Progenitor cell of endocrine pancreas (in vitro differentiated cells): ENCODE results near the gene TTLL3. TPM values are rescaled to one million over a fixed set of nuclear protein-coding genes. Genes with fewer than 3 reads are reported as not detected.

Experiments used
- DNase-seq: peaks from one replicate; pipeline ENCODE4 v3.0.0; 2021; ENCODE audit warnings: low spot score; ENCODE audit not compliant: unreplicated experiment
- H3K27ac Mint-ChIP-seq: 2 replicates; pipeline ENCODE4 v1.8.0; 2021; ENCODE audit warnings: mild to moderate bottlenecking, moderate library complexity, mixed read lengths
- H3K27me3 Mint-ChIP-seq: 2 replicates; pipeline ENCODE4 v1.8.0; 2021; ENCODE audit warnings: mixed read lengths
- H3K36me3 Mint-ChIP-seq: 2 replicates; pipeline ENCODE4 v1.8.0; 2022; ENCODE audit warnings: mixed read lengths; ENCODE audit not compliant: insufficient read depth
- H3K4me1 Mint-ChIP-seq: 2 replicates; pipeline ENCODE4 v1.8.0; 2021; ENCODE audit warnings: low read depth, mixed read lengths
- H3K4me3 Mint-ChIP-seq: 2 replicates; pipeline ENCODE4 v1.8.0; 2021; ENCODE audit warnings: low read depth, mild to moderate bottlenecking, moderate library complexity, mixed read lengths
- H3K9me3 Mint-ChIP-seq: 2 replicates; pipeline ENCODE4 v1.8.0; 2021; ENCODE audit warnings: low read depth, mixed read lengths
- CTCF ChIP-seq: fragments of 200-600 bp; sonication (generic); IDR thresholded peaks from one replicate; pipeline ENCODE4 v1.5.0; 2021; ENCODE audit warnings: antibody characterized with exemption, mild to moderate bottlenecking; ENCODE audit not compliant: unreplicated experiment
- total RNA-seq: library from RNA; stranded (reverse); gene quantifications from 2 replicates; pipeline ENCODE4 v1.2.1, GENCODE V29; 2021

The TTLL3 gene
- total RNA-seq, 1 donor from 2014 or later = 51.6 TPM

- Mint-ChIP-seq H3K4me1 (no peaks in the 10 kb centered on the region), H3K27me3 (no peaks in the 10 kb centered on the region), H3K27ac (no peak overlapping the region), H3K4me3 (no peak overlapping the region), H3K36me3 (peaks cover 1% of the 10 kb centered on the region), H3K9me3 (no peaks in the 10 kb centered on the region)
- no peak for TF ChIP-seq CTCF
- DNase-seq = no peak
Measured at GRCh38 chr3:9825451-9826040, 15.5 kb downstream of the TTLL3 start.

- H3K9me3 Mint-ChIP-seq = no peaks in the 10 kb centered on the region
- DNase-seq = no peak
- peak; percentile 32 for TF ChIP-seq CTCF
- H3K27me3 Mint-ChIP-seq = no peaks in the 10 kb centered on the region
- H3K4me1 Mint-ChIP-seq = no peaks in the 10 kb centered on the region
- H3K27ac Mint-ChIP-seq = no peak overlapping the region
- H3K4me3 Mint-ChIP-seq = no peak overlapping the region
- no peaks in the 10 kb centered on the region for H3K36me3 Mint-ChIP-seq
Measured at GRCh38 chr3:9826815-9827573, 16.9 kb downstream of the TTLL3 start.

DNA sequence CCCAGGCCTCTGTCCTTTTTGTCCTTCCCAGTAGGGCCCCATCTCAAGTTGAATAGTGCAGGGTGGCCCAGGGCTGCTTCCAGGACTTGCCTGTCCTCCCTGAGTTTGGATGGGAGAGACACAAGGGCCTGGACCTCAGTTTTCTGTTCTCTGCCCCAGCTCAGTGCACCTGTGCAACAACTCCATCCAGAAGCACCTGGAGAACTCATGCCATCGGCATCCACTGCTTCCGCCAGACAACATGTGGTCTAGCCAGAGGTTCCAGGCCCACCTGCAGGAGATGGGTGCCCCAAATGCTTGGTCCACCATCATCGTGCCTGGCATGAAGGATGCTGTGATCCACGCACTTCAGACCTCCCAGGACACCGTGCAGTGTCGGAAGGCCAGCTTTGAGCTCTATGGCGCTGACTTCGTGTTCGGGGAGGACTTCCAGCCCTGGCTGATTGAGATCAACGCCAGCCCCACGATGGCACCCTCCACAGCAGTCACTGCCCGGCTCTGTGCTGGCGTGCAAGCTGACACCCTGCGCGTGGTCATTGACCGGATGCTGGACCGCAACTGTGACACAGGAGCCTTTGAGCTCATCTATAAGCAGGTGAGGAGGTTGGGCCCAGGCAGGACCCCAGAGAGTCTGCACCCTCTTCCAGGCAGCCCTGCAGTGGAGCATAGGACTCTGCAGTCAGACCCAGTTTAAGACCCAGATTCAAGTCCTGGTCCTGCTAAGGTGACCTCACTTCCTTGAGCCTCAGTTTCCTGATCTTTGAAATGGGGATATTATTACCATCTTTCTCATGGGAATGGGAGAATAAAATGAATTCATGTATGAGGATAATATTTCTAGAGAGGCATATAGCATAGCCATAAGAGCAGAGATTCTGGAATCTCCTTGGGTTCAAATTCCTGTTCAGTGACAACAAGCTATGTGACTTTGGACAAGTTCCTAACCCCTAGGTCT is 19.0 kb downstream of the TTLL3 start:
- no peak overlapping the region for H3K27ac Mint-ChIP-seq
- H3K4me1 Mint-ChIP-seq = no peaks in the 10 kb centered on the region
- no peaks in the 10 kb centered on the region for H3K27me3 Mint-ChIP-seq
- peaks cover under 1% of the 10 kb centered on the region for H3K36me3 Mint-ChIP-seq
- no peaks in the 10 kb centered on the region for H3K9me3 Mint-ChIP-seq
- no peak for DNase-seq
- no peak for TF ChIP-seq CTCF
- no peak overlapping the region for H3K4me3 Mint-ChIP-seq

DNA sequence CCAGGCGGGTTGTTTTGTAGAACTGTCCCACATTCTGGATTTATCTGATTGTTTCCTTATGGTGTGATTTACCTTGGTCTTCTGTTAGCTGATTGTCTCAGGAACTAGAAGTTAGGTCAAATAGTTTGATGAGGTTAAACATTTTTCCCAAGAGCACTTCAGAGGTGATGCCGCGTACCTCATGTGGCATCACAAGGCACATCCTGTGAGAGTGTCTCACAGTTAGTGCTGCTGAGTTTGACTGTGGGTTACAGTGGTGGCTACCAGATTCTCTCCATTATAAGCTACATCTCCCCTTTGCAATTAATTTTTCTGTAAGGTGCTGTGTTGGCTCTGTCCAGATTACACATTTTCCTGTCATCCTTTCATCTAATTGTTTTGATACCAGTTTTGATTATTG is 21.2 kb downstream of the TTLL3 start:
- Mint-ChIP-seq H3K36me3 (peaks cover 2% of the 10 kb centered on the region), H3K27me3 (no peaks in the 10 kb centered on the region), H3K4me3 (no peak overlapping the region), H3K9me3 (no peaks in the 10 kb centered on the region), H3K27ac (no peak overlapping the region), H3K4me1 (no peaks in the 10 kb centered on the region)
- TF ChIP-seq CTCF = no peak
- no peak for DNase-seq

DNA sequence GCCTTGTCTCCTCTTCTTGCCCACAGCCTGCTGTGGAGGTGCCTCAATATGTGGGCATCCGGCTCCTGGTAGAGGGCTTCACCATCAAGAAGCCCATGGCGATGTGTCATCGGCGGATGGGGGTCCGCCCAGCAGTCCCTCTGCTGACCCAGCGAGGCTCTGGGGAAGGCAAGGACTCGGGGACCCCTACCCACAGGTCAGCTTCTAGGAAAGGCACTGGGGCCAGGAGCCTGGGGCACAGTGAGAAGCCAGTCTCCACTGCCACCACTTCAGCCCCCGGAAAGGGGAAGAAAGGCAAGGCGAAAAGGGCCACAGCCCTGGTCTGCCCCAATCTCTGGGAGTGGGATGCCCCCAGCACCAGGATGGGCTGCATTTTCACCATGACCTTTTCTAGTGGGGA is 23.0 kb downstream of the TTLL3 start:
- TF ChIP-seq CTCF = no peak
- Mint-ChIP-seq H3K9me3 (no peaks in the 10 kb centered on the region), H3K27ac (no peak overlapping the region), H3K36me3 (peaks cover 2% of the 10 kb centered on the region), H3K4me3 (no peak overlapping the region), H3K27me3 (no peaks in the 10 kb centered on the region), H3K4me1 (no peaks in the 10 kb centered on the region)
- no peak for DNase-seq
